Fibroblast of villous mesenchyme (primary cell): Measurements from ENCODE around the gene SLCO2A1. TPM values are rescaled to one million over a fixed set of nuclear protein-coding genes. Genes with fewer than 3 reads are reported as not detected.

Experiments
- DNase-seq: peaks from one replicate; pipeline ENCODE4 v3.0.0-alpha.2; 2010; ENCODE audit warnings: low read depth
- H3K4me3 ChIP-seq: 2 replicates; pipeline ENCODE4 v1.5.1; 2011; ENCODE audit warnings: low read depth, mild to moderate bottlenecking, low read length
- total RNA-seq: library from RNA; depleted of rRNA; stranded (reverse); fragments of >200 nt; gene quantifications from 2 replicates; pipeline ENCODE4 v1.2.3, GENCODE V29; 2012
- TF ChIP-seq, protein P1 (sequence below): IDR thresholded peaks from 2 replicates; pipeline ENCODE4 v1.5.1; 2012; ENCODE audit warnings: low read depth, mild to moderate bottlenecking, low read length; ENCODE audit not compliant: insufficient read depth

SLCO2A1 gene
- total RNA-seq, 1 donor = 0.43 TPM

GRCh38 chr3:133901847-133902246 lies 127.9 kb downstream of the SLCO2A1 start:
- no peak for DNase-seq
- H3K4me3 ChIP-seq = no peak overlapping the region
- TF ChIP-seq, protein P1, sequence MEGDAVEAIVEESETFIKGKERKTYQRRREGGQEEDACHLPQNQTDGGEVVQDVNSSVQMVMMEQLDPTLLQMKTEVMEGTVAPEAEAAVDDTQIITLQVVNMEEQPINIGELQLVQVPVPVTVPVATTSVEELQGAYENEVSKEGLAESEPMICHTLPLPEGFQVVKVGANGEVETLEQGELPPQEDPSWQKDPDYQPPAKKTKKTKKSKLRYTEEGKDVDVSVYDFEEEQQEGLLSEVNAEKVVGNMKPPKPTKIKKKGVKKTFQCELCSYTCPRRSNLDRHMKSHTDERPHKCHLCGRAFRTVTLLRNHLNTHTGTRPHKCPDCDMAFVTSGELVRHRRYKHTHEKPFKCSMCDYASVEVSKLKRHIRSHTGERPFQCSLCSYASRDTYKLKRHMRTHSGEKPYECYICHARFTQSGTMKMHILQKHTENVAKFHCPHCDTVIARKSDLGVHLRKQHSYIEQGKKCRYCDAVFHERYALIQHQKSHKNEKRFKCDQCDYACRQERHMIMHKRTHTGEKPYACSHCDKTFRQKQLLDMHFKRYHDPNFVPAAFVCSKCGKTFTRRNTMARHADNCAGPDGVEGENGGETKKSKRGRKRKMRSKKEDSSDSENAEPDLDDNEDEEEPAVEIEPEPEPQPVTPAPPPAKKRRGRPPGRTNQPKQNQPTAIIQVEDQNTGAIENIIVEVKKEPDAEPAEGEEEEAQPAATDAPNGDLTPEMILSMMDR = no peak

- H3K4me3 ChIP-seq = no peak overlapping the region
- DNase-seq = no peak
- TF ChIP-seq, protein P1 = peak; percentile 28
Measured at GRCh38 chr3:133901083-133901482, 128.6 kb downstream of the SLCO2A1 start.

DNA sequence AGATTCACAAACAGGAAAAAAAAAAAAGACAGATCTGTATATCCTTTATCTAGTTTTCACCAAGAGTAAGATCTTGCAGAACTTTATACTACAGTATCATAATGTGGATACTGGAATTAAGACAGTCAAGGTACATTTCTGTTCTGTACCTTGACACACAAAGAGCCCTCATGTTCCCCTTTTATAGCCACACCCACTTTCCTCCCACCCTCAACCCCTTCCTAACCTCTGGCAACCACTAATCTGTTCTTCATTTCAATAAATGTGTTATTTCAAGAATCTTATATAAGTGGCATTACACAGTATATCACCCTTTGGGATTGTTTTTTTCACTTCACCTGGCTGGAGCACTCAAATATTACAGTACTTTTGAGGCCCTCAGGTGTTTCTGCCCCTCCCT lies 130.4 kb downstream of the SLCO2A1 start:
- TF ChIP-seq, protein P1 = no peak
- H3K4me3 ChIP-seq = no peak overlapping the region
- DNase-seq = no peak

GRCh38 chr3:133897547-133897946 lies 132.2 kb downstream of the SLCO2A1 start:
- no peak overlapping the region for H3K4me3 ChIP-seq
- TF ChIP-seq, protein P1 = no peak
- DNase-seq = no peak

DNA sequence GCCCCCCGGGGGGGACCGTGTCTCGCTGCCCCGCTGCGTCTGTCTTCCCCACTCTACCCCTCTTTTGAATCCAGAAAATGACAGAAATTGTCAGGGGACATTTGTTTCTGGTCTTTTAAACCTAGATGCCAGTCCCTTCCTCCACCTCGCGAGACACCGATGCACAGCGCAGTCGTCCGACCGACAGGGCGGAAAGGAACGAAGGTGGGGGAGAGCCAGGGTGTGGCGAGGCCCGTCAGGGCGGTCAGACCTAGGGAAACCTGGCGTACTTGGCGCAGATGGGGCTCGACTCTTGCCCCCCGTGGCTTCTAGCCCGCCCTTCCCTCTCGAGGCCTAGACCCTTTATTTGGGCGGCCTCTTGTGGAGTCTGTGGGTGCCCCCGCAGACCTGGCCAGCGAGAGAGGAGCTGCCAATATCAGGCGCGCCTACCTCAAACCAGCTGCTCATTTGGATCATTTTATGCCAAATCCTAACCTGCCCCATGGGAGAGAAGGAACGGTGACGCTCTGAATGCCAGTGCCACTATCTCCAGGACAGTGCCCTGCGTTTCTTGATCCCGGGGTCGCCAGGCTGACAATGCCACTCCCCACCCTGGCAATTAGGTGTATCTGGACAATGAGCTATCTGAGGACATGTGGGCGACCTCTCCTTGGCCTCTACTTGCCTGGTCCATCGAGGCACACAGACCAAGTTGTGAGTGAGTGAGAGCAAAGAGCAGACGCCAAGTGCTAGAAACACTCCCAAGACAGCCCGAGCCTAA lies 133.5 kb downstream of the SLCO2A1 start:
- TF ChIP-seq, protein P1 = no peak
- no peak for DNase-seq
- peak overlapping the region; percentile 64 for H3K4me3 ChIP-seq

DNA sequence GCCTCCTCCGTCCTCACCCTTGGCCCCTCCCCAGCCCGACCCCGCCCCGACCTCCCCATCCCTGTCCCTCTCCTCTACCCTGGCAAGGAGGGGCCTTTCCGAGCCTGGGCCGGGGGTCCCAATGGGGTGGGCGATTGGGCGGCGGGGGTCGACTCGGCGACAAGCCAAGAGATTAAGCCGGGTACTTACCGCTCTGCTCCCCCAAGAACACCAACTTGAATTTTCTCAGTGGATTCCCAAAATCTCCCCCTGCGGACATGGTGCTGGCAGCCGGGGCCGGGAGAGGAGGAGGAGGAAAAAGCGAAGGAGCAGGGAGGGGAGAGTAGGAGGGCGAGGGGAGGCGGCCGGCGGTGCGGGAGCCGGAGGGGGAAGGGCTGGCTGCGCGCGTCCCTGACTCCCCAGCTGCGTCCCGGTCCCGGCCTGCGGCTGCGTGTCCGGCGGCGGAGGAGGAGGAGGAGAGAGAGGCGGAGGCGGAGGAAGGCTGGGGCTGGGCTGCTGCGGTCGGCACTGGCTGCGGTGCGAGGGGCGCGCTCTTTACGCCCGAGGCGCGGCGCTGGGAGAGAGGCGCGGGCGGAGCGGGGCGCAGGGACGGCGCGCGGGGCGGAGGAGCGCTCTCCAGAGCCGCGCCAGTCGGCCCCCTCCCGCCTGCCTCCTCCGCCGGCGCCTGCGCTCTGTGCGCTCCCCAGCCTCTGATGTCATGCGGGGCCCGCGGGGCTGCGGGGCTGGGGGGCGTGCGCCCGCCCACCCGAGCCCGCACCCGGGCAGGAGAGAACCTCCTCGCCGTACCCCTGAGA lies 134.3 kb downstream of the SLCO2A1 start, which contains the start of gene RAB6B:
RAB6B (minus strand) TSS at position 675 of the 794 bp plus-strand sequence; CDS start at position 259, 416 bp downstream.
- peak; percentile 23 for DNase-seq
- TF ChIP-seq, protein P1 = no peak

More for the DNA sequence above, 134.3 kb downstream of the SLCO2A1 start, which contains the start of gene RAB6B:
- H3K4me3 ChIP-seq = peak within 1 kb of the TSS; percentile 64
